SH-SY5Y (cell line): Measurements from ENCODE around the gene CACNA2D2.

Experiments
- GATA2 ChIP-seq: IDR thresholded peaks from 2 replicates; pipeline ENCODE4 v1.6.1; 2011; ENCODE audit warnings: mild to moderate bottlenecking, low read depth, low read length
- GATA3 ChIP-seq: IDR thresholded peaks from 2 replicates; pipeline ENCODE4 v1.6.1; 2011; ENCODE audit warnings: low read depth, mild to moderate bottlenecking, low read length, moderate library complexity

Gene CACNA2D2

GRCh38 chr3:50378024-50378423 is 125.4 kb downstream of the CACNA2D2 start:
- TF ChIP-seq GATA2, result no peak
- TF ChIP-seq GATA3, result no peak

GRCh38 chr3:50375258-50375931 is 128.0 kb downstream of the CACNA2D2 start:
- TF ChIP-seq GATA3 (no peak), GATA2 (no peak)

GRCh38 chr3:50374363-50375257 is 128.8 kb downstream of the CACNA2D2 start:
- TF ChIP-seq GATA3 (no peak), GATA2 (no peak)

- no peak for TF ChIP-seq GATA2
- TF ChIP-seq GATA3, result no peak
Measured at GRCh38 chr3:50373146-50374051, 130.0 kb downstream of the CACNA2D2 start.

GRCh38 chr3:50372349-50372748 is 131.1 kb downstream of the CACNA2D2 start:
- TF ChIP-seq GATA2 (no peak), GATA3 (no peak)

GRCh38 chr3:50371133-50371685 is 132.2 kb downstream of the CACNA2D2 start:
- no peak for TF ChIP-seq GATA3
- TF ChIP-seq GATA2, result no peak

- TF ChIP-seq GATA3 (no peak), GATA2 (no peak)
Measured at GRCh38 chr3:50370594-50370993, 132.8 kb downstream of the CACNA2D2 start.

- no peak for TF ChIP-seq GATA2
- no peak for TF ChIP-seq GATA3
Measured at GRCh38 chr3:50369012-50369670, 134.3 kb downstream of the CACNA2D2 start.

GRCh38 chr3:50365842-50366220 is 137.6 kb downstream of the CACNA2D2 start:
- TF ChIP-seq GATA2, result no peak
- TF ChIP-seq GATA3, result no peak

- TF ChIP-seq GATA2 (no peak), GATA3 (no peak)
Measured at GRCh38 chr3:50365080-50365841, 138.2 kb downstream of the CACNA2D2 start.

GRCh38 chr3:50364573-50365079 is 138.8 kb downstream of the CACNA2D2 start:
- no peak for TF ChIP-seq GATA2
- TF ChIP-seq GATA3, result no peak

GRCh38 chr3:50359760-50360110 is 143.7 kb downstream of the CACNA2D2 start:
- TF ChIP-seq GATA3 (no peak), GATA2 (no peak)
